Epithelial cell of proximal tubule (primary cell): Measurements from ENCODE around the gene HERC4. TPM values are rescaled to one million over a fixed set of nuclear protein-coding genes. Genes with fewer than 3 reads are reported as not detected.

Source experiments
- total RNA-seq: library from RNA; depleted of rRNA; stranded (reverse); fragments of >200 nt; gene quantifications from 2 replicates; pipeline ENCODE4 v1.2.3, GENCODE V29; 2015

HERC4 gene
- total RNA-seq, 1 donor from 2014 or later, result 27.3 TPM

Other genes starting within 250 kb of the HERC4 start
- 0.17 and 2.2 TPM in 2 replicates for gene DNAJC12, start 237.1 kb downstream of the HERC4 start, total RNA-seq
- 9.3 and 10.5 TPM in 2 replicates for gene SIRT1, start 190.6 kb downstream of the HERC4 start, total RNA-seq
- 0.36 and 0.98 TPM in 2 replicates for gene MYPN, start 34.2 kb upstream of the HERC4 start, total RNA-seq
- 0.58 TPM in 1 of 2 replicates, not detected in the other for gene ATOH7, start 156.8 kb upstream of the HERC4 start, total RNA-seq